ENCODE results near the gene POU4F2.

- TF ChIP-seq CTCF (IDR thresholded peaks at IDR 0.05; ENCODE audit: insufficient read depth, low read length) (no peak), REST (IDR thresholded peaks at IDR 0.05; ENCODE audit: insufficient replicate concordance, low read depth) (no peak), SPI1 (IDR thresholded peaks at IDR 0.05; ENCODE audit: borderline replicate concordance, low read depth) (no peak)
Observed at GRCh38 chr4:146638333-146638785, 334 bp upstream of the POU4F2 start.
